Measurements from ENCODE around the gene FAM131A.

- TF ChIP-seq POLR2A (IDR thresholded peaks at IDR 0.05) (no peak), CTCF (IDR thresholded peaks at IDR 0.05) (no peak)
Observed at GRCh38 chr3:184323696-184324095, 13.7 kb upstream of the FAM131A start.
